ENCODE results near the gene NPHP4. TPM values are rescaled to one million over a fixed set of nuclear protein-coding genes. Genes with fewer than 3 reads are reported as not detected.
"Not testable (repeated sequence)": the region's sequence is repeated elsewhere in the genome, so short reads cannot be mapped to it uniquely, and the experiment has no call there.

Gene NPHP4
- total RNA-seq, 8 experiments from 2014 or later: 4.5 to 20.2 (median 11.0) TPM

DNA sequence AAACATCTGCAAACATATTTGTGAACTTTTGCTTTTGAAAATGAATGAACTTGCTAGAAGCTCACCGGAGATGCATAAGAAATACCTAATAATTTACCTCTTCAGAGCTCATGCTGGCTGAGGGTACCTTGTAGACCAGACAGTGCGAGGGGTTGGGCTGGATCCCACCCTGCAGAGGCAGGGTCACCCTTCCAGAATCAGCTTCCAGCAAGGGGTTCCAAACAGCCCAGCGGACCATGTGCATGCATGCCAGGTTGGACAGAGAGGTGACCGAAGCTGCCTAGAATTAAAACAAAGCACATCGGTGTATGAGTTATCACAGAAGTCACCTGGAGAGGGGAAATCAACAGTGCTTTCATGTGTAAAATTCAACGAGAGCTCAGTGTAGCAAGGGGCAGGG, 59.2 kb downstream of the NPHP4 start:
- no peak overlapping the region for H3K27ac ChIP-seq
- in situ Hi-C loops (cut with MboI; ENCODE audit: low pct_unique_long_range_greater_than_20kb in 2 of 9, low sequenced_read_pairs in 9 of 9, unreplicated experiment in 9 of 9): no loop called here
- no peak for ATAC-seq (replicated peaks in 6 of 8)
- H3K4me3 ChIP-seq: no peak overlapping the region
- H3K4me1 ChIP-seq (replicated peaks in 1 of 2): no peaks in the 10 kb centered on the region
- 83 to 100% (median 97%) methylated on average over 1 to 6 of the region's 6 CpGs; no CpG with 5 or more reads in 2 of the 10 experiments for WGBS, 10 experiments

DNA sequence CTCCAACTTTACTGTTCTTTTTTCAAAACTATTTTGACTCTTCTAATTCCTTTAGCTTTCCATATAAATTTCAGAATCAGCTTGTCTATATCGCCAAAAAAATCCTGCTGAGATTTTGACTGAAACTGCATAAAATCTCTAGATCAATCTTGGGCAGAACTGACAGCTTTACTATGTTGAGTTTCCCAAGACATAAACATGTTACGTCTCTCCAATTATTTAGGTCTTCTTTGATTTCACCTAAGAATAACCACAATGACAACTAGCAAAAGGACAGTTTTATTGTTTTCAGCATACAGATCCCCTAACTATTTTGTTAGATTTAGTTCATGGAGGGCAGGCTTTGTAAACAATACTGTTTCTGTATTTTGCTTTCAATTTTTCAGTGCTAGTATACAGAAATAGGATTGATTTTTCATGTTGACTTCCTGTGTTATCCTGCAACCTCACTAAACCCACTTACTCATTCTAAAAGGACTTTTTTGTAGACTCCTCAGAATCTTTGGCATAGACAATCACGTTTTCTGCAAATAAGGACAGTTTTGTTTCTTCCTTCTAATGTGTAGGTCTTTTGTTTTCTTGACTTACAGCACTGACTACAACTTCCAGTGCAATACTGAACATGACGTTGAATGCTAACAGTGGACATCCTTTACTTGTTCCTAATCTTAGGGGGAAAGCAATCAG, 63.4 kb downstream of the NPHP4 start:
- H3K27ac ChIP-seq: no peak overlapping the region

DNA sequence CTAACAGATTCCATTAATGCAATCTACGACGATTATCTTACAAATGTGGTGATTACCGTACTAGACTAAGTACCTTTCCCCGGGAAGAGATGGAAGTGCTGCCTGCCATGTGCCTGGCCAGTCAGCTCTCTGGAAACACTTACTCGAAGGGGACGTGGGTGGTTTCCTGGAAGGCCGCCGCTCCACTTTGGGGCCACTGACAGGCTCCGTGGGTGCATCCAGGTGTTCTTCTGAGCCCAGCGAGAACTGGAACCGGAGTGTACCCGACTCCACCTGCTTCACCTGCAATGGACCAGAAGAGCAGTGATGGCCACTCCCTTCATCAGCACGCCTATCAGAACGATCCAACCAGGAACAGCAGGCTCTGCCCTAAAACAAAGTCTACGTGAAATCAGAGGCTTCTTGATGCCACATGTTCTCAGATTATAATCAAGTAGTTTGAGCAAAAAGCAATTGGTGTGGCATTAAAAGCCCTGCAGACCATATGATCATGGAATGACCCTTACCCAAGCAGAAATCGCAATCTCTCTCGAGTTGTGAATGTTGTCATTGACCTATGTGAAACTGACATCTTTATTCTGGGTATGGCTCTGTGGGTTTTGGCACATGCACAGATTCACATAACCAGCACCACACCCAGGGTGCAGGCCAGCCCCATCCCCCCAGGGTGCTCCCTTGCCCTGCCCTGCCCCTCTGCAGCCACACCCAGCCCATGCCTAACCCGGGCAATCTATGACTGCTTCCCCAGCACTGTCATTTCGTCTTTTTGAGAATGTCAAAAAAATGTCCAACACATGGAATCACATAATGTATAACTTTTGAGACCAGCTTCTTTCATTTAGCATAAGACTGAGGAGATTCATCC, 64.5 kb downstream of the NPHP4 start:
- H3K4me1 ChIP-seq (replicated peaks in 1 of 2): no peaks in the 10 kb centered on the region
- in situ Hi-C loops (cut with MboI; ENCODE audit: low pct_unique_long_range_greater_than_20kb in 2 of 9, low sequenced_read_pairs in 9 of 9, unreplicated experiment in 9 of 9): no loop called here
- H3K27ac ChIP-seq: no peak overlapping the region
- H3K4me3 ChIP-seq: no peak overlapping the region
- WGBS, 10 experiments: 20 to 98% (median 83%) methylated on average over 1 to 13 of the region's 19 CpGs; no CpG with 5 or more reads in 2 of the 10 experiments
- ATAC-seq (replicated peaks in 6 of 8): peak in 3 of 8 experiments; percentile 90 to 97 (median 96)

More for the DNA sequence above, 63.4 kb downstream of the NPHP4 start:
- in situ Hi-C loops (cut with MboI; ENCODE audit: low pct_unique_long_range_greater_than_20kb in 2 of 9, low sequenced_read_pairs in 9 of 9, unreplicated experiment in 9 of 9): no loop called here
- Histone ChIP-seq H3K4me3 (no peak overlapping the region), H3K4me1 (replicated peaks in 1 of 2) (no peaks in the 10 kb centered on the region)
- WGBS, 10 experiments: 60 to 96% (median 88%) methylated on average over 2 to 4 of the region's 4 CpGs
- ATAC-seq (replicated peaks in 6 of 8): no peak

DNA sequence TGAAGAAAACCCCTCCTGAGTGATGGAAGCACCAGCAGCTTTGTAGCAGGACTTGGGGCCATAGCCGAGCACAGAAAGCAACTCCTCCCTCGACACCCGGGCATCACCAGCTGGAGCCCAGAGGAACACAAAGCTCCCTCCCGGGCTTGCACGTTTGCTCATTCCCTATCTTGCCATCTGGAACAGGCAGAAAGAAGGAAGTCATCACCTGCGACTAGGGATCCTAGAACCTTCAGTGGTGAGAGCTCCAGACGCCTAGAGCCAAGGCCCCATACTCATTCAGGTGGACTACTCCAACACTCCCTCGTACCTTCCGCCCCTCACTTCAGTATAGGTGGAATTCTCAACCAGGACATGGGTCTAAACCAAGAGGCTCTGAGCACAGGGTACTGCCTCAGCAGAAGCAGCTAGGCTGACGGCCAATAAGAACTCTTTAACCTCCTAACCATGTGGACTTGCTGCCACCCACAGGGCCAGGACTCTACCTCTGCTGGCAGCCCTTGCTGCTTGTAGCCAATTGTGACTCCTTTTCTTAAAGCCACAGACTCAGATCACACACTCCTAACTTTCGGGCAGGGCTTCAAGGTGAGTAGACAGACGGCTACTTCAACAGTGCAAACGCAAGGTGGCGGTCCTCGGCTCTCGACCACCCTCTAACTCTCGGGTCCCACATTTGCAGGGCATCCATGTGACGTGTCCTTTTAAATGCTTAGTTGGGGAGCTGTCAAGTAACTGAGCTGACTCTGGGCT, 65.4 kb downstream of the NPHP4 start:
- H3K4me3 ChIP-seq: no peak overlapping the region
- no peak overlapping the region for H3K27ac ChIP-seq
- WGBS, 10 experiments: 89 to 100% (median 92%) methylated on average over 1 to 15 of the region's 18 CpGs; no CpG with 5 or more reads in 3 of the 10 experiments
- in situ Hi-C loops (cut with MboI; ENCODE audit: low pct_unique_long_range_greater_than_20kb in 2 of 9, low sequenced_read_pairs in 9 of 9, unreplicated experiment in 9 of 9): no loop called here
- no peaks in the 10 kb centered on the region for H3K4me1 ChIP-seq (replicated peaks in 1 of 2)
- no peak for ATAC-seq (replicated peaks in 6 of 8)

DNA sequence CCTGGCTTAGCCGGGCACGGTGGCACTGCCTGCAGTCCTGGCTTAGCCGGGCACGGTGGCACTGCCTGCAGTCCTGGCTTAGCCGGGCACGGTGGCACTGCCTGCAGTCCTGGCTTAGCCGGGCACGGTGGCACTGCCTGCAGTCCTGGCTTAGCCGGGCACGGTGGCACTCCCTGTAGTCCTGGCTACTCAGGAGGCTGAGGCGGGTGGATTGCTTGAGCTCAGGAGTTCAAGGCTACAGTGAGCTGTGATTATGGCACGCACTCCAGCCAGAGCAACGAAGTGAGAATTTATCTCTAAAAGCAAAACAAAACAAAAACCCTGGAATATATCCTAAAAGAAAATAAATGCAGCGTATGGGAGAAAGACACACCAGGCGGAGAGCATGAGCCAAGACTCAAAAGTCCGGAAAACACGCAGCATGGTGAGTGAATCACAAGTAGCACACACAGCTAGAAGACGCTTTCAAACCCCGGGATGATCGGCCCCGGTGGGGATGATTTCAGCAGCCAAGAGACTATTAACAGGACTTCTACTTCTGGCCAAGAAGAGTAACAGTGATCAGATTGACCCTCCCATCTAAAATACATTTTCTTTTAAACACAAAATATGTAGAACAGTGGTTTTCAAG, 69.4 kb downstream of the NPHP4 start:
- H3K4me3 ChIP-seq; H3K27ac ChIP-seq; H3K4me1 ChIP-seq (replicated peaks in 1 of 2): not testable (repeated sequence)
- peak in 1 of 8 experiments; percentile 28 for ATAC-seq (replicated peaks in 6 of 8)
- 39 to 100% (median 94%) methylated on average over 1 to 15 of the region's 21 CpGs; no CpG with 5 or more reads in 1 of the 10 experiments for WGBS, 10 experiments
- in situ Hi-C loops (cut with MboI; ENCODE audit: low pct_unique_long_range_greater_than_20kb in 2 of 9, low sequenced_read_pairs in 9 of 9, unreplicated experiment in 9 of 9): loop anchor here in 3 of 9 experiments (25.0 kb wide), 1 partner anchor 411 kb away; no protein-coding TSS in a partner anchor

DNA sequence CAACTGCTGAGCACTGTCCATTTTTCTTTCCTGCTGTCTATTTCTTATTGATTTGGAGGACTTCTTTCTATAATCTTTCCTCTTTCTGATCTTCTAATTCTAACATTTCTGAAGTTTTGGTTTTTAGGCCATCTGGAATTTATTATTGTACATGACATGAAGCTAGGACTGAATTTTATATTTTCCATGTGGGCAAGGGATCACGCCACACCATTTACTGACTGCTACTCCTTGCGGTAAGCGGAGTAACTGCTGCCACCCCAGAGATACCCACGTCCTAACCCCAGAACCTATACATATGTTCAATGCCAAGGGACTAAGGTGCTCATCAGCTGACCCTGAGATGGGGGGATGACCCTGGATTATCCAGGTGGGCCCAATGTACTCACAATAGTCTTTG, 70.6 kb downstream of the NPHP4 start:
- ATAC-seq (replicated peaks in 6 of 8): no peak

DNA sequence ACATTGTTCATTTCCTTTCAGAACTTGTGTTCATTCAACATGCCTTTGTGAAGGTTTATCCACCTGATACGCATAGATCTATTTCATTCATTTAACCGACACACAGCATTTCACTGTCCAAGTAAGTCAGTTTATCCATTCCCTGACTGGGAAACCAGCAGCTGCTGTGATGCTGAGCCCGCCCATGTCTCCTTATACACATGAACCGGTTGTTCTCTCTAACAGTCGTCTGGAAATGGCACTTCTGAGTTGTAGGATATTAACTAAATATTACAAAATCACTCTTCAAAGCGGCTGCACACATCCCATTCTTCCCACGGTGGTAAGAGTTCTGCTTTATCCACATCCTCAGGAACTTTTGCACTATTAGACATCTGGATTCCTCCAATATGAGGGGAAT, 71.1 kb downstream of the NPHP4 start:
- Histone ChIP-seq H3K4me3 (no peak overlapping the region), H3K27ac (no peak overlapping the region), H3K4me1 (replicated peaks in 1 of 2) (no peaks in the 10 kb centered on the region)
- no peak for ATAC-seq (replicated peaks in 6 of 8)
- in situ Hi-C loops (cut with MboI; ENCODE audit: low pct_unique_long_range_greater_than_20kb in 2 of 9, low sequenced_read_pairs in 9 of 9, unreplicated experiment in 9 of 9): loop anchor here in 3 of 9 experiments (25.0 kb wide), 1 partner anchor 409 kb away; no protein-coding TSS in a partner anchor
- WGBS, 10 experiments: 48 to 100% (median 90%) methylated on average over 1 to 7 of the region's 7 CpGs

More for the DNA sequence above, 70.6 kb downstream of the NPHP4 start:
- Histone ChIP-seq H3K4me1 (replicated peaks in 1 of 2) (no peaks in the 10 kb centered on the region), H3K27ac (no peak overlapping the region), H3K4me3 (no peak overlapping the region)
- in situ Hi-C loops (cut with MboI; ENCODE audit: low pct_unique_long_range_greater_than_20kb in 2 of 9, low sequenced_read_pairs in 9 of 9, unreplicated experiment in 9 of 9): loop anchor here in 3 of 9 experiments (25.0 kb wide), 1 partner anchor 409 kb away; no protein-coding TSS in a partner anchor
- 71 to 100% (median 98%) methylated on average over 1 to 4 of the region's 4 CpGs; no CpG with 5 or more reads in 2 of the 10 experiments for WGBS, 10 experiments

DNA sequence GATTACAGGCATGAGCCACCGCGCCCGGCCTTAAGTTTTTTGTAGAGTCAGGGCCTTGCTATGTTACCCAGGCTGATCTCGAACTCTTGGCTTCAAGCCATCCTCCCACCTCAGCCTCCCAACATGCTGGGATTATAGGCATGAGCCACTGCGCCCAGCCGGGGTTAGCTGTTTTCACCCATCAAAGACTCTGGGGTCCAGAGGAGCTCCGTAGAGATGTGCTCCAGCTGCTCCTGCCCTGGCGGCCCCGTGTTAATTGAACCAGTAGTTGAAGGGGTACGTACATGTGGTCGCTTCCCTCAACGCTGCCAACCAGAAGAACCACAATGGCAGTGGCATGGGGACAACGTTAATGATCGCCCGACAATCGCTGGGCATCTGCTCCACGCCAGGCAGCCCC, 72.0 kb downstream of the NPHP4 start:
- Histone ChIP-seq H3K4me3 (no peak overlapping the region), H3K4me1 (replicated peaks in 1 of 2) (peaks cover 2 to 7% of the 10 kb centered on the region in 2 donors), H3K27ac (no peak overlapping the region)
- in situ Hi-C loops (cut with MboI; ENCODE audit: low pct_unique_long_range_greater_than_20kb in 2 of 9, low sequenced_read_pairs in 9 of 9, unreplicated experiment in 9 of 9): loop anchor here in 3 of 9 experiments (25.0 kb wide), 1 partner anchor 408 kb away; no protein-coding TSS in a partner anchor
- no peak for ATAC-seq (replicated peaks in 6 of 8)
- WGBS, 10 experiments: 80 to 100% (median 97%) methylated on average over 1 to 17 of the region's 17 CpGs

DNA sequence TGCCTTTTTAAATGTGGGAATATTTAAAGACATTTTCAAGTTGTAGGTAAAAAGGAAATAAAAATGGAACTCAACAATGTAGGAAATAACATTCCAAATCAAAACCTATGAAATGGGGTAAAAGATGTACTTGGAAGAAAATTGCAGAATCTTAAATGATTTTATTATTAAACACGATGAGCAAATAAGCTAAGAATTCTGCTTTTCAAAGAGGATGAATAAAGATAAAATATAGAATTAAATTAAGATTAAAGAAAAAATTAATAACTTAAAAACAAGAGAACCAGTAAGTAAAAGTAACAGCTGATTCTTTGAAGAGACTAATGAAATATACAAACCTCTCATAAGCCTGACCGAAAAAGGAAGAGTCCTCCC, 74.0 kb downstream of the NPHP4 start:
- WGBS, 10 experiments: 42 to 96% (median 55%) methylated on average over 2 of the region's 2 CpGs
- H3K27ac ChIP-seq: no peak overlapping the region
- in situ Hi-C loops (cut with MboI; ENCODE audit: low pct_unique_long_range_greater_than_20kb in 2 of 9, low sequenced_read_pairs in 9 of 9, unreplicated experiment in 9 of 9): loop anchor here in 3 of 9 experiments (25.0 kb wide), 1 partner anchor 406 kb away; no protein-coding TSS in a partner anchor
- H3K4me3 ChIP-seq: no peak overlapping the region
- no peak for ATAC-seq (replicated peaks in 6 of 8)
- peaks cover 8 to 15% of the 10 kb centered on the region in 2 donors for H3K4me1 ChIP-seq (replicated peaks in 1 of 2)

DNA sequence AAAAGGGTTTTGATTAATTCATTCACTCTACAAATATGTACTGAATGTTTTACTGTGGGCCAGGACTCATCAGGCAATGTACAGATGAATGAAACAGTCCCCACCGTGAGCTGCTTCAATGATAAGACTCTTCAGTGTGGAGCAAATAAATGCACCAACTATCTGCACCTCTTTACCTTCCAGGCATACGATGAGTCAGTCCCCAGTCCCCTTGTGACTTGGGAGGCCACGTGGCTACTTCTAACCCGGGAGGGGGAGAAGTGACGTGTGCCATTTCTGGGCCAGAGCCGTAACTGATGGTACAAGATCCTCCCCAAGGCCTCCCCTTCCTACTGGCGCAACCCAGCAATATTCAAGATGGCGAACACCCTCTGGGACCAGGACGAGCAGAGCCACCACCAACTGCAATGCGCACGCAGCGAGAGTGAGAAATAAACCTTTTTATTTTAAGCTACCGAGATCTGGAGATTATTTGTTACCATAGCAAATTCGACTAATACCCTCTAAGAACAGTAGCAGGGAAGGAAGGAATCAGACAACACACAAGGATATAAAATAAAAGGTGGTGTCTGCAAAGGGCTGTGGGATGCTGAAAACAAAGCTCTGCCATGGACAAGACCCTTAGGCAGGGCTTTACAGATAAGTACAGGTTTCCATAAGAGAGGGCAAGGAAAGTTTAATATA, 74.5 kb downstream of the NPHP4 start:
- Histone ChIP-seq H3K4me3 (no peak overlapping the region), H3K27ac (no peak overlapping the region), H3K4me1 (replicated peaks in 1 of 2) (peaks cover 8 to 17% of the 10 kb centered on the region in 2 donors)
- 40 to 100% (median 93%) methylated on average over 1 to 14 of the region's 14 CpGs; no CpG with 5 or more reads in 1 of the 10 experiments for WGBS, 10 experiments
- peak in 1 of 8 experiments; percentile 10 for ATAC-seq (replicated peaks in 6 of 8)
- in situ Hi-C loops (cut with MboI; ENCODE audit: low pct_unique_long_range_greater_than_20kb in 2 of 9, low sequenced_read_pairs in 9 of 9, unreplicated experiment in 9 of 9): loop anchor here in 3 of 9 experiments (25.0 kb wide), 1 partner anchor 405 kb away; no protein-coding TSS in a partner anchor

DNA sequence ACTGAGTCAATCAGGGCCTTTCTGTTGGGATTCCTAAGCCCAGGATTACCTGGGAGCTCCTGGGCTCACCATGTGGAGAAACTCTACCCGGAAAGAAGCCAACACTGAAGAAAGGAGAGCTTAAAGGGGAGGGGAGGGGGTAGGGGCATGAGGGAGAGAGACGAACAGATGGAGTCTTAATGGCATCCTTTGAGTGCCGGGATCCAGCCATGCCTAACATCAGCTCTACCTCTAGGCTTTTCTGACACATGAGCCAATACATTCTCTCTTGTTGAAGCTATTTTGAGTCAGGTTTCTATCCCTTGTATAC, 75.0 kb downstream of the NPHP4 start:
- Histone ChIP-seq H3K4me1 (replicated peaks in 1 of 2) (peaks cover 8 to 17% of the 10 kb centered on the region in 2 donors), H3K27ac (no peak overlapping the region), H3K4me3 (no peak overlapping the region)
- no peak for ATAC-seq (replicated peaks in 6 of 8)
- in situ Hi-C loops (cut with MboI; ENCODE audit: low pct_unique_long_range_greater_than_20kb in 2 of 9, low sequenced_read_pairs in 9 of 9, unreplicated experiment in 9 of 9): loop anchor here in 3 of 9 experiments (25.0 kb wide), 1 partner anchor 405 kb away; no protein-coding TSS in a partner anchor
- 75 to 100% (median 89%) methylated on average over 1 to 2 of the region's 3 CpGs; no CpG with 5 or more reads in 5 of the 10 experiments for WGBS, 10 experiments
